OCI-LY7 (cell line): Measurements from ENCODE around the gene LRIG1. TPM values are rescaled to one million over a fixed set of nuclear protein-coding genes. Genes with fewer than 3 reads are reported as not detected.

Experiments used
- BruUV-seq: library from RNA; stranded (reverse); fragments of 400-500 nt; replicated peaks from 2 replicates; lab custom pipeline; 2021; lab: Mats Ljungman, UMichigan
- CTCF ChIA-PET: fragments of 300-600 bp; sonication (Branson Sonifier 250); formaldehyde crosslinking; loops from one replicate; lab custom pipeline; 2022; ENCODE audit warnings: antibody characterized with exemption; ENCODE audit not compliant: unreplicated experiment; lab: Charles Lee
- POLR2A ChIA-PET: fragments of 300-600 bp; sonication (Branson Sonifier 250); formaldehyde crosslinking; loops from one replicate; lab custom pipeline; 2022; ENCODE audit warnings: antibody characterized with exemption; lab: Charles Lee
- DNase-seq: peaks from one replicate; pipeline ENCODE4 v3.0.0-alpha.2; 2015; ENCODE audit warnings: low spot score
- H2AFZ ChIP-seq: fragments of 200-600 bp; sonication (generic), shearing (Covaris generic); 2 replicates; pipeline ENCODE4 v1.6.1; 2014; ENCODE audit warnings: mild to moderate bottlenecking, antibody characterized with exemption, low read length, moderate library complexity
- H3K27ac ChIP-seq: fragments of 200-600 bp; sonication (generic); 2 replicates; pipeline ENCODE4 v1.5.1; 2014; ENCODE audit warnings: mixed run types, low read depth, mild to moderate bottlenecking, moderate library complexity, low read length, inconsistent platforms; ENCODE audit not compliant: poor library complexity, severe bottlenecking
- H3K36me3 ChIP-seq: fragments of 200-600 bp; sonication (generic); 2 replicates; pipeline ENCODE4 v1.6.1; 2014; ENCODE audit warnings: mild to moderate bottlenecking, antibody characterized with exemption, low read length, moderate library complexity, mixed read lengths; ENCODE audit not compliant: insufficient read depth
- H3K4me1 ChIP-seq: fragments of 200-600 bp; sonication (generic); 2 replicates; pipeline ENCODE4 v1.5.1; 2014; ENCODE audit warnings: mild to moderate bottlenecking, low read length; ENCODE audit not compliant: insufficient read depth, poor library complexity, severe bottlenecking
- H3K4me2 ChIP-seq: fragments of 200-600 bp; sonication (generic); 2 replicates; pipeline ENCODE4 v1.6.1; 2014; ENCODE audit warnings: mild to moderate bottlenecking, low read length
- H3K4me3 ChIP-seq: fragments of 200-600 bp; sonication (generic); 2 replicates; pipeline ENCODE4 v1.5.1; 2014; ENCODE audit warnings: mild to moderate bottlenecking, low read depth, low read length; ENCODE audit not compliant: poor library complexity, severe bottlenecking
- H3K79me2 ChIP-seq: fragments of 200-600 bp; sonication (generic); 2 replicates; pipeline ENCODE4 v1.6.1; 2016; ENCODE audit warnings: low read depth, mild to moderate bottlenecking, low read length, moderate library complexity, mixed read lengths; ENCODE audit not compliant: insufficient read depth
- H3K9me2 ChIP-seq: fragments of 200-600 bp; sonication (generic); 2 replicates; pipeline ENCODE4 v1.6.1; 2016; ENCODE audit warnings: mild to moderate bottlenecking, low read length, mixed read lengths; ENCODE audit not compliant: insufficient read depth
- H3K9me3 ChIP-seq: fragments of 200-600 bp; sonication (generic); 2 replicates; pipeline ENCODE4 v1.6.1; 2014; ENCODE audit warnings: mild to moderate bottlenecking, mixed run types, low read length, mixed read lengths
- H4K20me1 ChIP-seq: fragments of 200-600 bp; sonication (generic); 2 replicates; pipeline ENCODE4 v1.6.1; 2014; ENCODE audit warnings: mild to moderate bottlenecking, antibody characterized with exemption, low read length, moderate library complexity, mixed read lengths; ENCODE audit not compliant: insufficient read depth
- EZH2phosphoT487 ChIP-seq: fragments of 200-600 bp; sonication (generic); IDR thresholded peaks from 2 replicates; pipeline ENCODE4 v1.6.1; 2018; ENCODE audit warnings: low read depth, borderline replicate concordance, mild to moderate bottlenecking, mixed run types, antibody characterized with exemption, low read length, moderate library complexity, mixed read lengths
- intact Hi-C: fragments of 100-400 bp; cut with micrococcal nuclease; formaldehyde crosslinking; loops from one replicate; pipeline ENCODE4 v1.10.0; 2022; ENCODE audit not compliant: unreplicated experiment
- total RNA-seq, 2 experiments: library from RNA; depleted of rRNA in 1 of 2; stranded (reverse); fragments of >200 nt in 1 of 2; shearing (Covaris generic) in 1 of 2; gene quantifications; 2 replicates each; pipeline ENCODE4 v1.2.3, GENCODE V29; 2014 to 2022
- TF ChIP-seq, protein P1 (sequence below): fragments of 200-600 bp; sonication (generic); conservative IDR thresholded peaks from 2 replicates; pipeline ENCODE4 v1.5.1; 2014; ENCODE audit warnings: mild to moderate bottlenecking, antibody characterized with exemption, low read length, moderate library complexity, mixed read lengths

The LRIG1 gene
- total RNA-seq, 2 experiments from 2014 or later = 84.2 to 115 TPM

DNA sequence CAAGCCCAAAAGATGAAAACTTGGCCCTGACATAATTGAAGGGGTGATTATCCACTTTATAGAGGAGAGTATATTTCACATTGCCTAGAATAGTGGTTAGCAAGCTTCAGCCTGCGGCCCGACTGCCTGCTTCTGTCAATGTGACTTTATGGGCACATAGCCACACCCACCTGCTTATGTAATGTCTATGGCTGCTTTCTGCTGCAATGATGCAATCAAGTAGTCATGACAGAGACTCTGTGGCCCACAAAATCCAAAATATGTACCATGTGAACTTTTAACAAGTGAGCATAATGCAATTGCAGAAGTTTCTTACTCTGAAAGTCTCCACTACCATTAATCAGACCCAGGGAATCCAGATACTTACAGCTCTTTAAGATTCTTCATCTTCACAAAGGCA lies 103.1 kb downstream of the LRIG1 start:
- POLR2A ChIA-PET = no interaction called here
- H3K9me3 ChIP-seq = no peaks in the 10 kb centered on the region
- no peaks in the 10 kb centered on the region for H3K79me2 ChIP-seq
- H3K4me1 ChIP-seq = peaks cover 5% of the 10 kb centered on the region
- intact Hi-C loops = no loop called here
- no peak overlapping the region for H3K4me2 ChIP-seq
- no peak for DNase-seq
- H3K9me2 ChIP-seq = no peaks in the 10 kb centered on the region
- no peak for TF ChIP-seq EZH2phosphoT487
- TF ChIP-seq, protein P1, sequence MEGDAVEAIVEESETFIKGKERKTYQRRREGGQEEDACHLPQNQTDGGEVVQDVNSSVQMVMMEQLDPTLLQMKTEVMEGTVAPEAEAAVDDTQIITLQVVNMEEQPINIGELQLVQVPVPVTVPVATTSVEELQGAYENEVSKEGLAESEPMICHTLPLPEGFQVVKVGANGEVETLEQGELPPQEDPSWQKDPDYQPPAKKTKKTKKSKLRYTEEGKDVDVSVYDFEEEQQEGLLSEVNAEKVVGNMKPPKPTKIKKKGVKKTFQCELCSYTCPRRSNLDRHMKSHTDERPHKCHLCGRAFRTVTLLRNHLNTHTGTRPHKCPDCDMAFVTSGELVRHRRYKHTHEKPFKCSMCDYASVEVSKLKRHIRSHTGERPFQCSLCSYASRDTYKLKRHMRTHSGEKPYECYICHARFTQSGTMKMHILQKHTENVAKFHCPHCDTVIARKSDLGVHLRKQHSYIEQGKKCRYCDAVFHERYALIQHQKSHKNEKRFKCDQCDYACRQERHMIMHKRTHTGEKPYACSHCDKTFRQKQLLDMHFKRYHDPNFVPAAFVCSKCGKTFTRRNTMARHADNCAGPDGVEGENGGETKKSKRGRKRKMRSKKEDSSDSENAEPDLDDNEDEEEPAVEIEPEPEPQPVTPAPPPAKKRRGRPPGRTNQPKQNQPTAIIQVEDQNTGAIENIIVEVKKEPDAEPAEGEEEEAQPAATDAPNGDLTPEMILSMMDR = no peak
- H3K27ac ChIP-seq = no peak overlapping the region
- peaks cover 100% of the 10 kb centered on the region for H3K36me3 ChIP-seq
- CTCF ChIA-PET = no interaction called here
- H3K4me3 ChIP-seq = no peak overlapping the region
- no peaks in the 10 kb centered on the region for H4K20me1 ChIP-seq
- no TSS peak for BruUV-seq
- no peak overlapping the region for H2AFZ ChIP-seq

DNA sequence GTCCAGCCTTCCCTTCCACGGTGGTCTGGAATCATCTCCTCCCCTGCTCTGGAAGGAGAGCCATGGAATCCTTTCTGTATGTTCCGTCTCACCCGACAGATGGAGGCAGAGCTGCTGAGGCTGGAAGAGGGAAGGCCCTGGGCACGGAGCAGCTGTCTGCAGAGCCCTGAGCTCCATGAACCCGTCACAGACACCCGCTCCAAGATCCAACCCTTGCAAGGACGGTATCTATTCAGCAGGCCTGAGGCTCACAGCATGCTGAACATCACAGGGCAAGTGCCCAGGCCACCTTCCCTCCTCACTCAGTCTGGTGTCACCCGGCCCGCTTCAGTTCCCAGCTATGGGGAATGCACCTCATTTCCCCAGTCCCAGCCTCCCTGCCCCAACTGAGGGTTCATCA lies 103.9 kb downstream of the LRIG1 start:
- no TSS peak for BruUV-seq
- Histone ChIP-seq H3K4me1 (peaks cover 5% of the 10 kb centered on the region), H3K9me2 (no peaks in the 10 kb centered on the region), H3K4me2 (no peak overlapping the region), H3K36me3 (peaks cover 100% of the 10 kb centered on the region), H4K20me1 (no peaks in the 10 kb centered on the region), H3K4me3 (no peak overlapping the region), H3K9me3 (no peaks in the 10 kb centered on the region), H2AFZ (no peak overlapping the region), H3K27ac (no peak overlapping the region), H3K79me2 (no peaks in the 10 kb centered on the region)
- intact Hi-C loops = no loop called here
- POLR2A ChIA-PET = interaction anchor here (0.5 kb wide), 1 partner anchor 422 kb away, joined by 3 read pairs; no protein-coding TSS in a partner anchor
- CTCF ChIA-PET = no interaction called here
- DNase-seq = no peak
- no peak for TF ChIP-seq EZH2phosphoT487
- TF ChIP-seq, protein P1 = no peak

DNA sequence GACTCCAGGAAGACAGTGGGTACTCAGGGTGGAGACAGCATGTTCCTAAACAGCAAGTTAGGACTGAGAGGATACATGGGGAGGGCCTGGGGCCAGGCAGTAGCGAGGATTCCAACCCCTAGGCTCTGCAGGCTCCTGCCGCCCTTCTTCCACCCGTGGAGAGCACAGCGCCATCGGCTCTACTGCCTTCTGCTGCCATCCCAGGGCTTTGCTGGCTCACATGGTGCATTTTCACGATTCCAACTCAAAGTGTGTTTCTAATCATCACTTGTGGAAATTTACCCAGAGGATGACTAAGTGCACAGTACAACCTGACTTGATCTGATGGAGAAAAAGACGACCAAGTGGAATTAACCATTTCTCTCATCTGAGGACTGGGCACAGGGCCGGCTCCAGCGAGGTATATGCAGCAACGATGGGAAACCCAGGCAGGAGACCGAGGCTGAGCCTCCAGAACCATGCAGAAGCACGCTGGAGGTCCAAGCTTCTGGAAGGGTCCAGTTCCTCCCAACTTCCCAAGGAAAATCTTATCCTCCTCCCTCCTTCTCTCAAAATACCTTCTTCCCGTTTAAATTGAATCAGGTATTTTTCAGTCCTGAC lies 104.6 kb downstream of the LRIG1 start:
- TF ChIP-seq EZH2phosphoT487 = no peak
- TF ChIP-seq, protein P1 = no peak
- intact Hi-C loops = no loop called here
- ChIA-PET CTCF (no interaction called here), POLR2A (no interaction called here)
- H3K4me2 ChIP-seq = no peak overlapping the region
- H3K9me3 ChIP-seq = no peaks in the 10 kb centered on the region
- no peaks in the 10 kb centered on the region for H3K79me2 ChIP-seq
- H3K4me3 ChIP-seq = no peak overlapping the region
- H4K20me1 ChIP-seq = 0 out of 2 replicates have a peak, but pooled peaks cover 2% of the 10 kb centered on the region
- H3K36me3 ChIP-seq = peaks cover 100% of the 10 kb centered on the region
- H2AFZ ChIP-seq = no peak overlapping the region
- no peaks in the 10 kb centered on the region for H3K9me2 ChIP-seq
- BruUV-seq = no TSS peak
- H3K27ac ChIP-seq = no peak overlapping the region
- H3K4me1 ChIP-seq = peaks cover 6% of the 10 kb centered on the region
- DNase-seq = no peak
